Esophagus squamous epithelium (tissue), 4 donors: ENCODE results near the gene SOCS3.

ENCODE experiments used
- POLR2A ChIP-seq, 4 donors: fragments of 450-650 bp; IDR thresholded peaks; one replicate each; pipeline ENCODE4 v1.6.1; 2017; ENCODE audit warnings: antibody characterized with exemption in 4 of 4, mild to moderate bottlenecking in 4 of 4, moderate library complexity in 3 of 4
- TF ChIP-seq, protein P1 (sequence below), 6 experiments: fragments of 450-650 bp in 4 of 6; fragments of 200-600 bp in 2 of 6; sonication (generic) in 2 of 6; IDR thresholded peaks; one replicate each; pipeline ENCODE4 v1.5.1; 2016 to 2019; ENCODE audit warnings: antibody characterized with exemption in 6 of 6, mild to moderate bottlenecking in 4 of 6, moderate library complexity in 4 of 6

DNA sequence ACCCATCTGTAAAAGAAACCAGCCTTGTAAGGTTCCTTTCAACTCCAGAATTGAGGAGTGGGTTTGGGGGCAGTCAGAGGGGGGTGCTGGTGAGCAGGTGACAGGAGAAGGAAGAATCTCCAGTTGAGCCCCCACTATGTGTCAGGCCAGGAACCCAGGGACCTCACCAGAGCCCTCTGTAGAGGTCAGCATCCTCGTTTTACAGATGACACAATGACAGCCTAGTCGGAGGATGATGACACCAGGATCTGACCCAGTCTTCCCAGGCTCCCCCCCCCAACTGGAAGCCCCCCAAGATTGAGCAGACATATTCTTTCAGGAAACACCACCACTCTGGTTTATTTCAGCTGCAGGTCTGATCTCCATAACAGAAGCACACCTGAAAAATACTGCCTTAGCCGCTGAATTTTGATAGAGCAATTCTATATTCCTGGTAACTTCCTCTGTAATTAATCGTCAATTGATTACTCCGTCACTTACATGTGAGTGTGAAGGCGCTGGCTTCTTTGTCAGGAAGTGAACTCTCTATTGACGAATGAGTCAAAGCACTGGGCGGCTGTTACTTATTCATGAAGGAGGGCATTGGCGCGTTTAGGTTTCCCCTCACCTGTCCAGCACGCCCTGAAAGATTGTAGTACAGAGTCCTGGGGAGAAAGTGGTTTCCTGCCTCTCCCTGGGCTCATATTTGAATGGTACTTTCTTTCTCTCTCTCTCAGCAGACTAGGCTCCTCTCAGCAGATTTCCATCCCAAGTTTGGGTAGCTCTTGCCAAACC is 21.2 kb downstream of the SOCS3 start:
- TF ChIP-seq, protein P1, sequence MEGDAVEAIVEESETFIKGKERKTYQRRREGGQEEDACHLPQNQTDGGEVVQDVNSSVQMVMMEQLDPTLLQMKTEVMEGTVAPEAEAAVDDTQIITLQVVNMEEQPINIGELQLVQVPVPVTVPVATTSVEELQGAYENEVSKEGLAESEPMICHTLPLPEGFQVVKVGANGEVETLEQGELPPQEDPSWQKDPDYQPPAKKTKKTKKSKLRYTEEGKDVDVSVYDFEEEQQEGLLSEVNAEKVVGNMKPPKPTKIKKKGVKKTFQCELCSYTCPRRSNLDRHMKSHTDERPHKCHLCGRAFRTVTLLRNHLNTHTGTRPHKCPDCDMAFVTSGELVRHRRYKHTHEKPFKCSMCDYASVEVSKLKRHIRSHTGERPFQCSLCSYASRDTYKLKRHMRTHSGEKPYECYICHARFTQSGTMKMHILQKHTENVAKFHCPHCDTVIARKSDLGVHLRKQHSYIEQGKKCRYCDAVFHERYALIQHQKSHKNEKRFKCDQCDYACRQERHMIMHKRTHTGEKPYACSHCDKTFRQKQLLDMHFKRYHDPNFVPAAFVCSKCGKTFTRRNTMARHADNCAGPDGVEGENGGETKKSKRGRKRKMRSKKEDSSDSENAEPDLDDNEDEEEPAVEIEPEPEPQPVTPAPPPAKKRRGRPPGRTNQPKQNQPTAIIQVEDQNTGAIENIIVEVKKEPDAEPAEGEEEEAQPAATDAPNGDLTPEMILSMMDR (IDR thresholded peaks at IDR 0.05), result no peak
- TF ChIP-seq POLR2A (IDR thresholded peaks at IDR 0.05), result no peak
